ENCODE data around the gene SORCS2.

GRCh38 chr4:7350396-7350795 lies 158.1 kb downstream of the SORCS2 start:
- TF ChIP-seq POLR2A (IDR thresholded peaks at IDR 0.05; ENCODE audit: low read length) = no peak
- no peak for TF ChIP-seq GATA1 (IDR thresholded peaks at IDR 0.05; ENCODE audit: low read depth, low read length)
